ENCODE measurements around the gene CACNA1C.
"Not testable (repeated sequence)": the region's sequence is repeated elsewhere in the genome, so short reads cannot be mapped to it uniquely, and the experiment has no call there.

CACNA1C gene

GRCh38 chr12:2113119-2113912 is 60.5 kb downstream of the CACNA1C start:
- DNase-seq = no peak

GRCh38 chr12:2114071-2114470 is 61.3 kb downstream of the CACNA1C start:
- DNase-seq = no peak

GRCh38 chr12:2115101-2115845 is 62.5 kb downstream of the CACNA1C start:
- DNase-seq = no peak

GRCh38 chr12:2117541-2117940 is 64.8 kb downstream of the CACNA1C start:
- DNase-seq = no peak

GRCh38 chr12:2118061-2118460 is 65.3 kb downstream of the CACNA1C start:
- no peak for DNase-seq

- DNase-seq = no peak
These were observed 65.9 kb downstream of the CACNA1C start for GRCh38 chr12:2118481-2119255.

- no peak for DNase-seq
These were observed 66.5 kb downstream of the CACNA1C start for GRCh38 chr12:2119266-2119665.

GRCh38 chr12:2120982-2121758 is 68.4 kb downstream of the CACNA1C start:
- no peak for DNase-seq

- no peak for DNase-seq
These were observed 71.8 kb downstream of the CACNA1C start for GRCh38 chr12:2124466-2125023.

GRCh38 chr12:2125651-2126522 is 73.1 kb downstream of the CACNA1C start:
- DNase-seq = no peak

GRCh38 chr12:2126676-2127406 is 74.1 kb downstream of the CACNA1C start:
- no peak for DNase-seq

- no peak for DNase-seq
These were observed 76.3 kb downstream of the CACNA1C start for GRCh38 chr12:2129076-2129475.

GRCh38 chr12:2135661-2136418 is 83.1 kb downstream of the CACNA1C start:
- DNase-seq = not testable (repeated sequence)

- no peak for DNase-seq
These were observed 84.1 kb downstream of the CACNA1C start for GRCh38 chr12:2136901-2137300.

GRCh38 chr12:2137711-2138110 is 84.9 kb downstream of the CACNA1C start:
- no peak for DNase-seq

GRCh38 chr12:2138294-2138693 is 85.5 kb downstream of the CACNA1C start:
- no peak for DNase-seq

- no peak for DNase-seq
These were observed 86.1 kb downstream of the CACNA1C start for GRCh38 chr12:2138871-2139308.

- no peak for DNase-seq
These were observed 86.9 kb downstream of the CACNA1C start for GRCh38 chr12:2139651-2140050.

GRCh38 chr12:2140858-2141519 is 88.2 kb downstream of the CACNA1C start:
- no peak for DNase-seq

All from CD4-positive, alpha-beta T cell treated with Interleukin-12 subunit alpha and Interleukin-12 subunit beta, for 1 hour (primary cell).